Measurements from ENCODE around the gene CASK.
"Not testable (repeated sequence)": the region's sequence is repeated elsewhere in the genome, so short reads cannot be mapped to it uniquely, and the experiment has no call there.

CASK gene

DNA sequence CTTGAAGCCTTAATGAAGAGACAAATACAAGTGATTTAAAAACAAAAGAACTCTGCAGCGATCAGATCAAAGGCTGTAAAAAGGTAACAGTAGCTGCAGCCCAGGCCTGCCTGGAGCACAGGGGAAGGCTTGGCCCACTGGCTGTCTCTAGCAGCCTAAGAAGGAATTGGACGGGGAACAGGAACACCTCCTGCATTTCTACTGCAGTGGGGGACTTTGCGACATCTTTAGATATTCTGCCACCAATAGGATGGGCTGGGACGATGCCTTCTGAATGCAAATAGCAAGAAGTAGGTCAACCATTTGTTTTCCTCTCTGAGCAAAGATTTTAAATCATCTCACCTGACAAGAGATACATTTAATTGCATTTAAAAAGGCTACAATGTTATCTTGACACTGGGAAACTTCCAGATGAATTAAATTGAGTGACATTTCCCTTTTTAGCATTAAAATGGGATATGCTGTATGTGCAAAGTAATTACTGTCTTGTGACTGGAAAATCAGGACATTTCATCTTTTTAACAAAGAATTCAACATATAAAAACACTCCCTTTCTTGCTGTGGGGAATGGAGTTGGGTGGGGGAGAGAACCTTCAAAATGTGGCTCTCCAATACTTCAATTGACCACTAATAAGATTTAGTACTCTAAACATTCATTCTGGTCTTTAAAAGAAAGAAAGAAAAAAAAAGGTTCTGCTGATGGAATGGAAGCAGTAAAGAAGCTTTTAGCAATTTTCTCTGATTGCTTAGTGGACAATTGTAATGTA, 406.2 kb downstream of the CASK start:
- DNase-seq (ENCODE audit: insufficient read length, low spot score) (no peak), FAIRE-seq (peak; percentile 58)
- TF ChIP-seq SPI1 (IDR thresholded peaks at IDR 0.05; ENCODE audit: low read depth, low read length) (no peak), POLR2A (IDR thresholded peaks at IDR 0.05; ENCODE audit: low read depth, low read length) (no peak), TAF1 (IDR thresholded peaks at IDR 0.05; ENCODE audit: low read depth, low read length) (no peak), POU2F2 (IDR thresholded peaks at IDR 0.05; ENCODE audit: low read depth, low read length) (no peak), PAX5 (IDR thresholded peaks at IDR 0.05; ENCODE audit: insufficient read depth, low read length, severe bottlenecking) (no peak), POLR2AphosphoS5 (IDR thresholded peaks at IDR 0.05; ENCODE audit: low read depth, low read length) (no peak)

- DNase-seq (ENCODE audit: insufficient read length, low spot score) = no peak
- TF ChIP-seq POLR2AphosphoS5 (IDR thresholded peaks at IDR 0.05; ENCODE audit: low read depth, low read length) (no peak), TAF1 (IDR thresholded peaks at IDR 0.05; ENCODE audit: low read depth, low read length) (no peak), POU2F2 (IDR thresholded peaks at IDR 0.05; ENCODE audit: low read depth, low read length) (no peak), SPI1 (IDR thresholded peaks at IDR 0.05; ENCODE audit: low read depth, low read length) (no peak), PAX5 (IDR thresholded peaks at IDR 0.05; ENCODE audit: insufficient read depth, low read length, severe bottlenecking) (no peak), POLR2A (IDR thresholded peaks at IDR 0.05; ENCODE audit: low read depth, low read length) (no peak)
- no peak for FAIRE-seq
Observed at GRCh38 chrX:41516456-41516855, 406.9 kb downstream of the CASK start.

- no peak for TF ChIP-seq SPI1 (IDR thresholded peaks at IDR 0.05; ENCODE audit: low read depth, low read length)
- no peak for DNase-seq (ENCODE audit: insufficient read length, low spot score)
- no peak for FAIRE-seq
Observed at GRCh38 chrX:41515376-41515775, 408.0 kb downstream of the CASK start.

DNA sequence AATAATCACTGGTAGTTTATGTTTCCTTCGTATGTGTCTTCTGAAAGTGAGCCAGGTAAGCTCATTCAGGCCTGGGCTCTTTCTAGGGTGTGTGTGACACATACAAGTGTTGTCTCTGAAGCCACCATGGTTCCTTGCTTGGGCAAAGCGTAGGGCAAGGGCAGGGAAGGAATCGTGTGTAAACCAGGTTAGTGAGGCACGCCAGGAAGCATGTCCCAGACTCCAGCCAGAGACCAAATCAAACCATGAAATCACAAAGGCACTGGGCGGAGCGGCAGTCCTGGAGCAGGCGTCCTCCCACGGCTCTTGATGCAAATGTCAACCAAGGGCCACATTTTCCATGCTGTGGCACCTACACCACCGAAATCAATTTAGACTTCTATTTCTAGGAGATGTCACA, 409.2 kb downstream of the CASK start:
- TF ChIP-seq POLR2AphosphoS5 (IDR thresholded peaks at IDR 0.05; ENCODE audit: low read depth, low read length) (no peak), POLR2A (IDR thresholded peaks at IDR 0.05; ENCODE audit: low read depth, low read length) (no peak), PAX5 (IDR thresholded peaks at IDR 0.05; ENCODE audit: insufficient read depth, low read length, severe bottlenecking) (no peak)
- DNase-seq (ENCODE audit: insufficient read length, low spot score) (no peak), FAIRE-seq (no peak)

DNA sequence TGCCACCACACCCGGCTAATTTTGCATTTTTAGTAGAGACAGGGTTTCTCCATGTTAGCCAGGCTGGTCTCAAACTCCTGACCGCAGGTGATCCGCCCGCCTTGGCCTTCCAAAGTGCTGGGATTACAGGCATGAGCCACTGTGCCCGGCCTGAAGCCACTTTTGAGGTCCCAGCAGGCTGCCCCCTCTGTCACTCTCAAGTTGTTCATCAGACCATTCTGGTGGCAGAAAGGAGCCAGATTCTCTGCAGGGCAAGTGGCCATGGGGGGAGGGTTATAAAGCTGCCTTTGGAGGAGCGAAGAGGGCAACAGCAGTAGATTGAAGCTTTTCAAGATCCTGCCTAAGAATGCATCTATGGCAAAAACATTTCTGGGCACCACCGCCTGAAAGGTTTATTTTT, 410.5 kb downstream of the CASK start:
- not testable (repeated sequence) for DNase-seq (ENCODE audit: insufficient read length, low spot score); FAIRE-seq

DNA sequence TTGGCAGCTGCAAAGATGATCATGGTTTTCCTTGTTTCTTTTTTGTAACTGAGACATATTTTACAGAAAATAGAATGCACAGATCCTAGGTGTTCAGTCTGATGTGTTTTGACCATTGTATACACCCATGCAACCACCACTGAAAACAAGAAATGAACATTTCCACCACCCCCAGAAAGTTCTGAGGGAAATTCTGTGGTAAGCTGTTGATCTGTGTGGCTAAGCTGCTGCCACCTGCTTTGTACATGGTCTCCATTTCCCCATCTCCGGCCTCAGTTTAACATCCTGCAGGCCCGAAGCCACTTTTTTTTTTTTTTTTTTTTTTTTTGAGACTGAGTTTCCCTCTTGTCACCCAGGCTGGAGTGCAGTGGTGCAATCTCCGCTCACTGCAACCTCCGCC, 411.0 kb downstream of the CASK start:
- TF ChIP-seq TAF1 (IDR thresholded peaks at IDR 0.05; ENCODE audit: low read depth, low read length) (no peak), SPI1 (IDR thresholded peaks at IDR 0.05; ENCODE audit: low read depth, low read length) (no peak), POLR2A (IDR thresholded peaks at IDR 0.05; ENCODE audit: low read depth, low read length) (no peak), POU2F2 (IDR thresholded peaks at IDR 0.05; ENCODE audit: low read depth, low read length) (peak; percentile 76; the same call in 1 of the 2 replicates), PAX5 (IDR thresholded peaks at IDR 0.05; ENCODE audit: insufficient read depth, low read length, severe bottlenecking) (no peak), POLR2AphosphoS5 (IDR thresholded peaks at IDR 0.05; ENCODE audit: low read depth, low read length) (no peak)
- FAIRE-seq (peak; percentile 62), DNase-seq (ENCODE audit: insufficient read length, low spot score) (peak; percentile 14)

GRCh38 chrX:41507919-41508318, 415.4 kb downstream of the CASK start:
- TF ChIP-seq POLR2AphosphoS5 (IDR thresholded peaks at IDR 0.05; ENCODE audit: low read depth, low read length) (no peak), TAF1 (IDR thresholded peaks at IDR 0.05; ENCODE audit: low read depth, low read length) (no peak), SPI1 (IDR thresholded peaks at IDR 0.05; ENCODE audit: low read depth, low read length) (no peak), PAX5 (IDR thresholded peaks at IDR 0.05; ENCODE audit: insufficient read depth, low read length, severe bottlenecking) (no peak), POLR2A (IDR thresholded peaks at IDR 0.05; ENCODE audit: low read depth, low read length) (no peak), POU2F2 (IDR thresholded peaks at IDR 0.05; ENCODE audit: low read depth, low read length) (no peak)
- FAIRE-seq (no peak), DNase-seq (ENCODE audit: insufficient read length, low spot score) (no peak)

DNA sequence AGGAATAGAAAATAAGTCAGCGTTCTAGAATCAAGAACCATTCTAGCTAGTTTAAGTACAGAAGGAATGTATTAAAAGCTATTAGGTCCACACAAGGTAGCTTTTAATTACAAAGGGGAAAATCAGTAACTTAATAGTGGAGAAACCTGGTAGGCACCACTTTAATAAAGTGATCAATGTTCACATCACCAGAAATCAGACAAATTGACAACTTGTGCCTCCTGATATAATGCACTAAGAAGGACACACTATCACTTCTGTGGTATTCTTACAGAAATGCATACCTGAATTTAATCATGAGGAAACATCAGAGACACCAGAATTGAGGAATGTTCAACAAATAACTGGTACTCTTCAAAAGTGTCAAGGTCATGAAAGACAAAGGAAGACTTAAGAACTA, 421.4 kb downstream of the CASK start:
- FAIRE-seq (peak; percentile 56), DNase-seq (ENCODE audit: insufficient read length, low spot score) (no peak)
- TF ChIP-seq SPI1 (IDR thresholded peaks at IDR 0.05; ENCODE audit: low read depth, low read length) (no peak), POLR2A (IDR thresholded peaks at IDR 0.05; ENCODE audit: low read depth, low read length) (no peak), POU2F2 (IDR thresholded peaks at IDR 0.05; ENCODE audit: low read depth, low read length) (no peak), PAX5 (IDR thresholded peaks at IDR 0.05; ENCODE audit: insufficient read depth, low read length, severe bottlenecking) (no peak), TAF1 (IDR thresholded peaks at IDR 0.05; ENCODE audit: low read depth, low read length) (no peak), POLR2AphosphoS5 (IDR thresholded peaks at IDR 0.05; ENCODE audit: low read depth, low read length) (no peak)

- FAIRE-seq (no peak), DNase-seq (ENCODE audit: insufficient read length, low spot score) (no peak)
- TF ChIP-seq POU2F2 (IDR thresholded peaks at IDR 0.05; ENCODE audit: low read depth, low read length) = no peak
- TF ChIP-seq POLR2AphosphoS5 (IDR thresholded peaks at IDR 0.05; ENCODE audit: low read depth, low read length) = no peak
- no peak for TF ChIP-seq PAX5 (IDR thresholded peaks at IDR 0.05; ENCODE audit: insufficient read depth, low read length, severe bottlenecking)
- no peak for TF ChIP-seq POLR2A (IDR thresholded peaks at IDR 0.05; ENCODE audit: low read depth, low read length)
- no peak for TF ChIP-seq TAF1 (IDR thresholded peaks at IDR 0.05; ENCODE audit: low read depth, low read length)
- no peak for TF ChIP-seq SPI1 (IDR thresholded peaks at IDR 0.05; ENCODE audit: low read depth, low read length)
Observed at GRCh38 chrX:41499984-41500383, 423.4 kb downstream of the CASK start.

DNA sequence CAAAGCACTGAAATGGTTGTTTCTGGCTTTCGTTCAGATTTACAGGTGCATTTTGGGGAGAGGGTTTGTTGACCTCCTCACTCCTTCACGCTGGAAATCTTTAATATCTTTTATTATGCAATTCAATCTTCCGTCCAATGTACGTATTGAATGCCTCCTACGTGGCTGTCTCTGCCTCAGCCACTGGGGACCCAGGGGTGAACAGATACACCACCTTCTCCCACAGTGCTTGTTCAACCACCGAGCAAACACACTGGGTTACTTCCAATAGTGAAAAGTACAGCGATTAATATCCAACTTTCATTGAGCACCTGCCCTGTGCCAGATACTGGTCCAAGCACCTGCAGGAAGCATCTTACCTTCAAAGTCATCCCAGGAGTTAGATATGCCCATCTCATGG, 424.2 kb downstream of the CASK start:
- DNase-seq (ENCODE audit: insufficient read length, low spot score) (no peak), FAIRE-seq (no peak)
- no peak for TF ChIP-seq POLR2AphosphoS5 (IDR thresholded peaks at IDR 0.05; ENCODE audit: low read depth, low read length)
- no peak for TF ChIP-seq POU2F2 (IDR thresholded peaks at IDR 0.05; ENCODE audit: low read depth, low read length)
- no peak for TF ChIP-seq POLR2A (IDR thresholded peaks at IDR 0.05; ENCODE audit: low read depth, low read length)
- TF ChIP-seq TAF1 (IDR thresholded peaks at IDR 0.05; ENCODE audit: low read depth, low read length) = no peak
- no peak for TF ChIP-seq SPI1 (IDR thresholded peaks at IDR 0.05; ENCODE audit: low read depth, low read length)
- no peak for TF ChIP-seq PAX5 (IDR thresholded peaks at IDR 0.05; ENCODE audit: insufficient read depth, low read length, severe bottlenecking)
